AG04449 (cell line): Measurements from ENCODE around the gene CHD5.

Source experiments
- CTCF ChIA-PET: fragments of 350-600 bp; formaldehyde crosslinking; extraction: SDS; loops from one replicate; lab custom pipeline; 2021; ENCODE audit warnings: antibody characterized with exemption; lab: Yijun Ruan, JAX
- POLR2A ChIA-PET: fragments of 400-600, 350-600 bp; formaldehyde crosslinking; extraction: SDS; loops from one replicate; lab custom pipeline; 2020; ENCODE audit warnings: antibody characterized with exemption, inconsistent platforms; lab: Yijun Ruan, JAX
- DNase-seq: peaks from one replicate; pipeline ENCODE4 v3.0.0-alpha.2; 2010; ENCODE audit warnings: low read depth, low spot score
- H3K4me3 ChIP-seq: 2 replicates; pipeline ENCODE4 v1.5.1; 2011; ENCODE audit warnings: low read depth, mild to moderate bottlenecking, control low read depth, low read length
- CTCF ChIP-seq: IDR thresholded peaks from one replicate; pipeline ENCODE4 v1.5.1; 2011; ENCODE audit warnings: mild to moderate bottlenecking, moderate library complexity, low read length, control low read depth, inconsistent platforms; ENCODE audit not compliant: insufficient read depth; ENCODE audit errors: missing control alignments

Gene CHD5

GRCh38 chr1:6084781-6085495 lies 95.2 kb downstream of the CHD5 start:
- TF ChIP-seq CTCF, result no peak
- ChIA-PET POLR2A (no interaction called here), CTCF (no interaction called here)
- DNase-seq, result no peak
- no peak overlapping the region for H3K4me3 ChIP-seq

- H3K4me3 ChIP-seq, result no peak overlapping the region
- POLR2A ChIA-PET, result no interaction called here
- no peak for TF ChIP-seq CTCF
- DNase-seq, result no peak
- CTCF ChIA-PET, result interaction anchor here (0.8 to 1.9 kb wide), 3 partner anchors 16 to 88 kb away, joined by 3 to 7 read pairs (median 4); no protein-coding TSS in a partner anchor
Measured at GRCh38 chr1:6083801-6084446, 96.2 kb downstream of the CHD5 start.

- CTCF ChIA-PET, result interaction anchor here (0.8 to 1.9 kb wide), 3 partner anchors 16 to 88 kb away, joined by 3 to 7 read pairs (median 4); no protein-coding TSS in a partner anchor
Measured at GRCh38 chr1:6083385-6083784, 96.7 kb downstream of the CHD5 start.

GRCh38 chr1:6082430-6082971 lies 97.6 kb downstream of the CHD5 start:
- no peak for DNase-seq
- ChIA-PET CTCF (interaction anchor here (1.1 to 2.3 kb wide), 3 partner anchors 14 to 99 kb away, joined by 3 to 7 read pairs (median 7); no protein-coding TSS in a partner anchor), POLR2A (no interaction called here)
- TF ChIP-seq CTCF, result peak; percentile 47
- no peak overlapping the region for H3K4me3 ChIP-seq

More at GRCh38 chr1:6083385-6083784, 96.7 kb downstream of the CHD5 start:
- DNase-seq, result no peak
- H3K4me3 ChIP-seq, result no peak overlapping the region
- no peak for TF ChIP-seq CTCF
- POLR2A ChIA-PET, result no interaction called here

GRCh38 chr1:6081901-6082300 lies 98.2 kb downstream of the CHD5 start:
- no peak for TF ChIP-seq CTCF
- no peak overlapping the region for H3K4me3 ChIP-seq
- POLR2A ChIA-PET, result no interaction called here
- DNase-seq, result no peak
- CTCF ChIA-PET, result interaction anchor here (1.1 to 2.3 kb wide), 3 partner anchors 14 to 99 kb away, joined by 3 to 7 read pairs (median 7); no protein-coding TSS in a partner anchor

GRCh38 chr1:6080469-6080868 lies 99.7 kb downstream of the CHD5 start:
- CTCF ChIA-PET, result interaction anchor here (2.3 kb wide), 1 partner anchor 12 kb away, joined by 7 read pairs; no protein-coding TSS in a partner anchor
- peak; percentile 29 for TF ChIP-seq CTCF
- no peak overlapping the region for H3K4me3 ChIP-seq
- DNase-seq, result no peak
- POLR2A ChIA-PET, result no interaction called here
